SIG-M5 (cell line): ENCODE measurements around the gene CLDN4.

Experiments used
- DNase-seq: peaks from one replicate; lab custom pipeline; 2025; lab: John Stamatoyannopoulos, UW

CLDN4 gene

GRCh38 chr7:73876361-73876760 is 45.6 kb downstream of the CLDN4 start:
- no peak for DNase-seq

DNA sequence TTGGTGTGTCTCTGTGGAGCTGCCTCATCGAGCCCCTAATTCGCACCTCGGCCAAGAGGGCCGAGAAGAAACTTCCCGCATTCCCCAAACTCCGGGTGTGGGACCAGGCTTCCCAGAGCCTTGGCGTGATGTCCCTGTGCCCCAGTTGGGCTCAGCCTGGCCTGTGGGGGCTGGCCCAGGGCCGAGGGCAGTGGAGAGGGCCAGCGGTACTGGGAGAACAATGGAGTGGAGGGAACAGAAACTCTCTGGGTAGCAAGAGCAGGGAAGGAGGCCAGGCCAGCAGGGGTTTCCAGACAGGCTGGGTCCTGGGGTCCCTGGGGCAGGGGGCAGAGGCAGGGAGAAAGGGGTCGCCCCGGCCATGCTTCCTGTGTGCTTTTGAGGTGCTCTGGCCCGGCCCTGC is 46.2 kb downstream of the CLDN4 start:
- no peak for DNase-seq

DNA sequence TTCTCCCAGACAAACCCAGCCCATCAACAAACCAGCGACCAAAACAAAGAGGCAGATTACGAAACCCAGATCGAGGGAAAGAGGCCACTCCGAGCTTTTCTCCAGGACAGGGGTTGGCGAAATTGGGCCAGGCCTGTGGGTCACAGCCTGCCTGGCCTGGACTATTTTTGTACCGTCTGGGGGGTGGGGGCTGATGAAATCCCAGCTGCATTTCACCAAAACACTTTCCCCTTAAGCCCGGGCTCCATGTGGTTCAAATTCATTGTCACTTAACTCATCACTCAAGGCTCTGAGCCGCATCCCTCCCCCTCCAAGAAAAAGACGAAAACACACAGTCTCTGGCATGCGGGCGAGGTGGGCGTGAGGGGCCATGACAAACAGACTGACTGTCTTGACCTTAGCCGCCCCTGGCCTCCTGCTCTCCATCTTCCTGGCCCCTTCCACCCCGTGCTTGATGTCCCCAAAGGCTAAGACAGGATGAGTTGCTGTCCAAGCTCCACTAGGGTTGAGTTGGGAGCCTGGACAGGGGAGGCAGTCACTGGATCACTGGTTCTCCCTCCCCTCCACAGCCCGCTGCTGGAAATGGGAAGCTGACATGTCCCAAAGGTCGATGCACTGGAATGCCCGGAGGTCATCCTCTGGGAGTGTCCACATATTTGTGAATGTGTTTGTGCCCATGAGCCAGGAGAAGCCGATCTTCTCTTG is 49.3 kb downstream of the CLDN4 start:
- no peak for DNase-seq

DNA sequence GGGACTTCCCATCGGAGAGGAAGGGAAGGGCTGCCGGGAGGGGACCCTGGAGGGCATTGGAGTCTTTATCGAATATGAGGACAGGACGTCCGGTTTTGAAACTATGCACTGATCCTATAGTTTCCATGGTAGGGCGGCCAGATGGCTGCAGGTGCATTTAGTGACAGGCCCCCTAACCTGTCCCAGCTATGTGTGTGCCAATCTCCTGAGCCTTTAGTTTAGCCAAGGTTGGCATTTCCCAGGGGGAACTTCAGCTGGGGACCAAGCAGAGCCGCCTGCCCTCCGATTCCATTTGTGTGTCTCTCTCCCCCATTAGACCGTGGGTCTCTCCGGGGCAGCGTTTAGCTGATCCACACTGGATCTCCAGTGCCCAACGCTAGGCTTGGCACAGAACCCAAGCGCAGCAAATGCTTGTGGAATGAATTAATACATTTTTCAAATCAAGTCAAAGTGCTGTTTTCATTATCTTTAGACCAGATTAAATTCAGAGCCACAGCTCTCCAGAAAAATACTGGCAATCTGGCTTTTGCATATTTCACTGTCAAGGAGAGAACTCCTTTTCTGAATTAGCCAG is 50.0 kb downstream of the CLDN4 start:
- no peak for DNase-seq

DNA sequence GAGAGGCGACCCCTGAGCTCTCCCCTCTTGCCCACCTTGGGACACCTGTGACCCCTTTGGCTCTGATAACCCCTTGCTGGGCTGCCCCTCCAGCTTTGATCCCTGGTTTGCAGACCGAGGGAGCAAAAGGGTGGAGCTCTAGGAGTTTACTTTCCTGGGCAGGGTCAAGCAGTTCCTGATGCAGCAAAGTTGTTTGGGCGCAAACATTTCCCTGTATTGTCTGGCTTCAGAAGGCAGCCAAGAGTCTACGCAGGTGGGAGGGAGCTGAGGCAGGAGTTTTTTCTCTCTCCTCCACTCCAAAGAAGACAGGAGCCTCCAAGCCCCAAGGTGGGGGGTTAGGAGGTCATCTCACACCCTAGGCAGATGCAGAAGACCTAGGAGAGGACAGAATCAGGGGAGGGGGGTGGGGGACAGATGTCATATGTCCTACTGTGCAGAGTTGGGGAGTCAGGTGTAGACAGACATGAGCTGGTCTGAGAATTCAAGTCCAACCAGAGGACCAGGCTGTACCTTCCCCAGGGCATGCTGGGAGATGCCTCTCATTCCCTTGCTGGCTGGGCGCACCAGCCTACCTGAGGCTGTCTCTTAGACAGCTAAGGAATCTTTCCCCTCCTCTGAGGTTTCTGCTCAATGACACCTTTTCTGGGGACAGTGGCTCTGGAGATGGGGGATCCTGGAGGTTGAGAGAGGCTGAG is 50.7 kb downstream of the CLDN4 start:
- DNase-seq: no peak

DNA sequence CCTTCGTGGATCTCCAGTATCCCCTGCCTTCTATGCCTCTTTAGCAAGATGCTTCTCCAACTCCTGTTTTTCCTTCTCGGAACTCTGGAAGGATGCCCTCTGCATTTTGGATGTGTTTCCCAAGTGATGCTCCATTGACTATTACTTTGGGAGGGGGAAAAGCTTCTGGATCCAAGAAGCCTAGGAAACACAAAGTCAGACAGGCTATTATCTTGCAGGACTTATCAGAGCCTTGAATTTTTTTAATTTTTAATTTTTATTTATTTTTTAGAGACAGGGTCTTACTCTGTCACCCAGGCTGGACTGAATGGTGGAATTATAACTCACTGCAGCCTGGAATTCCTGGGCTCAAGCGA is 51.2 kb downstream of the CLDN4 start:
- no peak for DNase-seq
